GM12878 (cell line): ENCODE data around the gene CACNA2D3. TPM values are rescaled to one million over a fixed set of nuclear protein-coding genes. Genes with fewer than 3 reads are reported as not detected.

Experiments used
- ATAC-seq: fragments of 200-7000 bp; cut with Tn5 transposase; 3 replicates; pipeline ENCODE4 v1.9.1; 2020; ENCODE audit warnings: mild to moderate bottlenecking, moderate library complexity
- BruUV-seq: library from RNA; stranded (reverse); fragments of 400-500 nt; replicated peaks from 2 replicates; lab custom pipeline; 2021; lab: Mats Ljungman, UMichigan
- CTCF ChIA-PET: fragments of 300-600 bp; sonication (Branson Sonifier 250); formaldehyde crosslinking; extraction: SDS; loops from one replicate; lab custom pipeline; 2021; ENCODE audit warnings: inconsistent platforms; lab: Yijun Ruan, JAX
- POLR2A ChIA-PET: fragments of 350-600 bp; formaldehyde crosslinking; extraction: SDS; loops from one replicate; lab custom pipeline; 2021; ENCODE audit warnings: inconsistent platforms; lab: Charles Lee
- RAD21 ChIA-PET: fragments of 300-600 bp; sonication (Branson Sonifier 250); formaldehyde crosslinking; loops from one replicate; lab custom pipeline; 2023; ENCODE audit warnings: antibody characterized with exemption; ENCODE audit not compliant: unreplicated experiment; lab: Charles Lee
- SMC1A ChIA-PET: fragments of 300-600 bp; sonication (Branson Sonifier 250); formaldehyde crosslinking; loops from one replicate; lab custom pipeline; 2023; ENCODE audit not compliant: unreplicated experiment, uncharacterized antibody; lab: Charles Lee
- DNase-seq: peaks from one replicate; pipeline ENCODE4 v3.0.0-alpha.2; 2011; ENCODE audit warnings: low read depth, low spot score
- FAIRE-seq: peaks from 3 replicates; lab custom pipeline; 2011; peaks lifted over from hg19 to GRCh38; lab: Jason Lieb, UNC
- H2AFZ ChIP-seq: 2 replicates; pipeline ENCODE4 v1.6.0; 2011; ENCODE audit warnings: low read depth, low read length, control low read depth; ENCODE audit not compliant: control insufficient read depth
- H3K27ac ChIP-seq: 2 replicates; pipeline ENCODE4 v1.5.1; 2011; ENCODE audit warnings: control low read depth; ENCODE audit not compliant: control insufficient read depth, insufficient read depth
- H3K27me3 ChIP-seq, 2 experiments: replicated peaks in 1 of 2; 2 replicates each; pipeline versions ENCODE4 v1.6.0 to v1.6.1; 2011; ENCODE audit warnings: low read length in 1 of 2; ENCODE audit not compliant: control insufficient read depth in 2 of 2, insufficient read depth in 2 of 2
- H3K36me3 ChIP-seq, 2 experiments: 2 replicates each; pipeline ENCODE4 v1.5.1; 2011; ENCODE audit warnings: low read length in 1 of 2; ENCODE audit not compliant: control insufficient read depth in 2 of 2, insufficient read depth in 2 of 2
- H3K4me1 ChIP-seq: 2 replicates; pipeline ENCODE4 v1.6.1; 2011; ENCODE audit warnings: mild to moderate bottlenecking, low read length, moderate library complexity, mixed read lengths; ENCODE audit not compliant: control insufficient read depth, insufficient read depth
- H3K4me2 ChIP-seq: 2 replicates; pipeline ENCODE4 v1.6.0; 2011; ENCODE audit warnings: control low read depth; ENCODE audit not compliant: control insufficient read depth, insufficient read depth
- H3K4me3 ChIP-seq: fragments of 200-600 bp; sonication (generic); 2 replicates; pipeline ENCODE4 v1.5.1; 2016
- H3K79me2 ChIP-seq: 2 replicates; pipeline ENCODE4 v1.6.0; 2011; ENCODE audit warnings: low read length; ENCODE audit not compliant: control insufficient read depth, insufficient read depth
- H3K9ac ChIP-seq: 2 replicates; pipeline ENCODE4 v1.8.0; 2011; ENCODE audit warnings: low read length, control low read depth, mixed read lengths; ENCODE audit not compliant: control insufficient read depth, insufficient read depth
- H3K9me3 ChIP-seq: replicated peaks from 3 replicates; pipeline ENCODE4 v1.5.1; 2011; ENCODE audit warnings: mild to moderate bottlenecking, low read length; ENCODE audit not compliant: control insufficient read depth, insufficient read depth
- H4K20me1 ChIP-seq: 2 replicates; pipeline ENCODE4 v1.6.0; 2011; ENCODE audit not compliant: control insufficient read depth, insufficient read depth
- ASH2L ChIP-seq: fragments of 300-600, 200-600 bp; sonication (generic); IDR thresholded peaks from 2 replicates; pipeline ENCODE4 v1.6.1; 2017; ENCODE audit warnings: low read depth, mild to moderate bottlenecking, borderline replicate concordance
- CHD4 ChIP-seq: fragments of 200-600 bp; sonication (generic); IDR thresholded peaks from 2 replicates; pipeline ENCODE4 v1.6.1; 2016; ENCODE audit warnings: mild to moderate bottlenecking
- GATAD2B ChIP-seq: fragments of 450-650 bp; conservative IDR thresholded peaks from 2 replicates; pipeline ENCODE4 v1.6.1; 2017; ENCODE audit warnings: low read depth, mild to moderate bottlenecking, moderate library complexity
- KAT2A ChIP-seq: conservative IDR thresholded peaks from 2 replicates; pipeline ENCODE4 v1.6.1; 2011; ENCODE audit warnings: low read depth, low read length; ENCODE audit not compliant: control insufficient read depth
- MEF2A ChIP-seq: IDR thresholded peaks from 2 replicates; pipeline ENCODE4 v1.6.1; 2011; ENCODE audit warnings: low read depth, mild to moderate bottlenecking, low read length, moderate library complexity; ENCODE audit not compliant: insufficient read depth
- MEF2B ChIP-seq: fragments of 450-650 bp; IDR thresholded peaks from 2 replicates; pipeline ENCODE4 v1.6.1; 2018; ENCODE audit warnings: mild to moderate bottlenecking, moderate library complexity; ENCODE audit not compliant: partially characterized antibody, poor library complexity, severe bottlenecking
- NR2F1 ChIP-seq: fragments of 450-650 bp; conservative IDR thresholded peaks from 2 replicates; pipeline ENCODE4 v1.6.1; 2017; ENCODE audit warnings: mild to moderate bottlenecking
- RBBP5 ChIP-seq: fragments of 200-600 bp; sonication (generic); conservative IDR thresholded peaks from 2 replicates; pipeline ENCODE4 v1.6.1; 2016
- SRF ChIP-seq, 2 experiments: IDR thresholded peaks; 2 replicates each; pipeline ENCODE4 v1.6.1; 2011; ENCODE audit warnings: low read depth in 2 of 2, low read length in 2 of 2, mild to moderate bottlenecking in 1 of 2, moderate library complexity in 1 of 2
- ZBED1 ChIP-seq: IDR thresholded peaks from 2 replicates; pipeline ENCODE4 v1.6.1; 2016; ENCODE audit warnings: borderline replicate concordance
- WGBS: methylation state at CpG from one replicate; pipeline ENCODE4 v1.1.6; 2016; ENCODE audit warnings: low lambda C conversion rate; ENCODE audit not compliant: insufficient replicate concordance, insufficient coverage; ENCODE audit errors: missing lambda C conversion rate; 5-methylcytosine and 5-hydroxymethylcytosine counted together
- in situ Hi-C: fragments of 300-500 bp; cut with MboI; formaldehyde crosslinking; loops from 9 replicates; pipeline ENCODE4 v1.14.3; 2018; ENCODE audit warnings: mixed read lengths
- intact Hi-C: fragments of 100-400 bp; cut with micrococcal nuclease; formaldehyde crosslinking; loops from one replicate; pipeline ENCODE4 v1.14.2; 2022; ENCODE audit not compliant: unreplicated experiment
- polyA plus RNA-seq, 11 experiments: library from polyadenylated mRNA; depleted of rRNA in 4 of 11; unstranded in 6 of 11; stranded (reverse) in 5 of 11; fragments of >200 nt; fragmentation: Nextera tagmentation in 4 of 11; fragmentation: Illumina TruSeq in 1 of 11; extraction: Ambion mirVana in 4 of 11; extraction: Trizol in 1 of 11; gene quantifications; 1 replicate in 1 of 11; 2 replicates in 10 of 11; pipeline versions ENCODE4 v1.2.1 to v1.2.3, GENCODE V29; 2011 to 2016; ENCODE audit warnings: inconsistent platforms in 2 of 11, missing spikeins in 2 of 11, low read depth in 1 of 11
- total RNA-seq, 4 experiments: library from RNA; depleted of rRNA in 3 of 4; stranded (reverse); fragments of >200 nt in 3 of 4; fragmentation: Illumina TruSeq in 1 of 4; extraction: Trizol in 1 of 4; gene quantifications; 2 replicates each; pipeline versions ENCODE4 v1.2.1 to v1.2.3, GENCODE V29; 2013 to 2021
- TF ChIP-seq, protein P1 (sequence below): IDR thresholded peaks from 2 replicates; pipeline ENCODE4 v1.6.1; 2011; ENCODE audit warnings: borderline replicate concordance, low read depth, mild to moderate bottlenecking, moderate library complexity, low read length; ENCODE audit not compliant: insufficient read depth, poor library complexity, severe bottlenecking
- TF ChIP-seq, protein P2 (sequence below): IDR thresholded peaks from 2 replicates; pipeline ENCODE4 v1.6.1; 2012; ENCODE audit warnings: mild to moderate bottlenecking, low read depth, low read length

CACNA2D3 gene
- total and polyA plus RNA-seq, 10 of the 15 experiments (the other 5 are each of a cell fraction or from before 2014, with no cell fraction given) = not detected

DNA sequence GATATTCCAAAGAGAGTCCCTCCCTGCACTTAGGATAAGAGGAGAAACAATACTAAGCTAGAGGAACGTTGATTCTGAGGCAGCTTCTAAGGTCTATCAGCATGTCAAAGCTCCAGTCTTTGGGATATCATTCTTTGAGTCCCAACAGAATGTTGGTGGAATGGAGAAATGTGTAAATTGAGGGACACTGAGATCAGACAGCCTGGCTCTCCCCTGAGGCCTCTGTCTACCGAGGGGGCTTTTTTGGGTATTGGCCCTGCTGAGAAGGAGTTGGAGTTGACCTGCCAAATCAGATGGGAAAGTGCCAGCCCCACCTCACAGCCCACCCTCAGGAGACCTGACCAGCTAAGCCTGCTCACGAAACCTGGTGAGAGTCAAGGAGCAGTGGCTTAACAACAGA, 833.1 kb downstream of the CACNA2D3 start:
- BruUV-seq = no TSS peak
- SMC1A ChIA-PET = no interaction called here
- Histone ChIP-seq H4K20me1 (no peaks in the 10 kb centered on the region), H3K27me3 (no peaks in the 10 kb centered on the region; a peak in 1 of 4 replicates), H3K9ac (no peak overlapping the region), H3K79me2 (no peaks in the 10 kb centered on the region), H3K4me3 (no peak overlapping the region), H3K4me1 (no peaks in the 10 kb centered on the region), H3K36me3 (no peaks in the 10 kb centered on the region), H3K9me3 (no peaks in the 10 kb centered on the region), H3K4me2 (no peak overlapping the region), H2AFZ (no peak overlapping the region), H3K27ac (no peak overlapping the region)
- DNase-seq = no peak
- no peak for ATAC-seq
- RAD21 ChIA-PET = no interaction called here
- POLR2A ChIA-PET = no interaction called here
- WGBS = 0% methylated on average over 3 of the region's 3 CpGs
- in situ Hi-C loops (no loop called here), intact Hi-C loops (no loop called here)
- FAIRE-seq = no peak
- no peak for TF ChIP-seq NR2F1
- TF ChIP-seq CHD4 = no peak
- no peak for TF ChIP-seq SRF (IDR thresholded peaks at IDR 0.05; ENCODE audit: low read depth in 2 of 2, low read length in 2 of 2)
- CTCF ChIA-PET = no interaction called here

DNA sequence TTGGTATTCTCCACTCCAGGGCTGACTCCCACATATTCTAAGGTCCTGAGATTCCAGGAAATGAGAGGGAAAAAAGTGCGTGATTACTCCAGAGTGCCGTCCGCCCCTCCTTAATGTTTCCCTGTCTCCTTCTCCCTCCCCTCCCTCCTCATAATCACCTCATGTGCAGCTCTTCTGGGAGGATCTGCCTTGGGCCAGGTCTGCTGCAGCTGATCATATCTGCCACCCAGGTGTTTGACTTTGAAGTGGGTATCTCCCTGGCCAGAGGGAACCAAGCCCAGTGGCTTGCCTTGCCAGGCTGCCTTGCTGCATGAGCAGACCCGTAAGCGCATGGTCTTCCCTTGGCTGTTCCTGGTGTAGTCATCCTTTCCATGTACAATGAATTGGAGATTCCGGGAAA, 833.6 kb downstream of the CACNA2D3 start:
- SMC1A ChIA-PET = no interaction called here
- Histone ChIP-seq H3K27me3 (no peaks in the 10 kb centered on the region; a peak in 1 of 4 replicates), H2AFZ (no peak overlapping the region), H3K79me2 (no peaks in the 10 kb centered on the region), H3K27ac (no peak overlapping the region), H3K9ac (no peak overlapping the region), H3K4me3 (no peak overlapping the region), H4K20me1 (no peaks in the 10 kb centered on the region), H3K4me1 (no peaks in the 10 kb centered on the region), H3K4me2 (no peak overlapping the region), H3K9me3 (no peaks in the 10 kb centered on the region), H3K36me3 (no peaks in the 10 kb centered on the region)
- in situ Hi-C loops = no loop called here
- FAIRE-seq = no peak
- 90% methylated on average over 6 of the region's 6 CpGs for WGBS
- intact Hi-C loops = no loop called here
- POLR2A ChIA-PET = no interaction called here
- no peak for ATAC-seq
- CTCF ChIA-PET = no interaction called here
- no TSS peak for BruUV-seq
- no peak for DNase-seq
- RAD21 ChIA-PET = no interaction called here
- TF ChIP-seq ZBED1 (no peak), GATAD2B (no peak), MEF2B (no peak), RBBP5 (no peak), ASH2L (no peak), KAT2A (no peak), MEF2A (no peak)
- TF ChIP-seq, protein P1, sequence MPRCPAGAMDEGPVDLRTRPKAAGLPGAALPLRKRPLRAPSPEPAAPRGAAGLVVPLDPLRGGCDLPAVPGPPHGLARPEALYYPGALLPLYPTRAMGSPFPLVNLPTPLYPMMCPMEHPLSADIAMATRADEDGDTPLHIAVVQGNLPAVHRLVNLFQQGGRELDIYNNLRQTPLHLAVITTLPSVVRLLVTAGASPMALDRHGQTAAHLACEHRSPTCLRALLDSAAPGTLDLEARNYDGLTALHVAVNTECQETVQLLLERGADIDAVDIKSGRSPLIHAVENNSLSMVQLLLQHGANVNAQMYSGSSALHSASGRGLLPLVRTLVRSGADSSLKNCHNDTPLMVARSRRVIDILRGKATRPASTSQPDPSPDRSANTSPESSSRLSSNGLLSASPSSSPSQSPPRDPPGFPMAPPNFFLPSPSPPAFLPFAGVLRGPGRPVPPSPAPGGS = no peak
- TF ChIP-seq, protein P2, sequence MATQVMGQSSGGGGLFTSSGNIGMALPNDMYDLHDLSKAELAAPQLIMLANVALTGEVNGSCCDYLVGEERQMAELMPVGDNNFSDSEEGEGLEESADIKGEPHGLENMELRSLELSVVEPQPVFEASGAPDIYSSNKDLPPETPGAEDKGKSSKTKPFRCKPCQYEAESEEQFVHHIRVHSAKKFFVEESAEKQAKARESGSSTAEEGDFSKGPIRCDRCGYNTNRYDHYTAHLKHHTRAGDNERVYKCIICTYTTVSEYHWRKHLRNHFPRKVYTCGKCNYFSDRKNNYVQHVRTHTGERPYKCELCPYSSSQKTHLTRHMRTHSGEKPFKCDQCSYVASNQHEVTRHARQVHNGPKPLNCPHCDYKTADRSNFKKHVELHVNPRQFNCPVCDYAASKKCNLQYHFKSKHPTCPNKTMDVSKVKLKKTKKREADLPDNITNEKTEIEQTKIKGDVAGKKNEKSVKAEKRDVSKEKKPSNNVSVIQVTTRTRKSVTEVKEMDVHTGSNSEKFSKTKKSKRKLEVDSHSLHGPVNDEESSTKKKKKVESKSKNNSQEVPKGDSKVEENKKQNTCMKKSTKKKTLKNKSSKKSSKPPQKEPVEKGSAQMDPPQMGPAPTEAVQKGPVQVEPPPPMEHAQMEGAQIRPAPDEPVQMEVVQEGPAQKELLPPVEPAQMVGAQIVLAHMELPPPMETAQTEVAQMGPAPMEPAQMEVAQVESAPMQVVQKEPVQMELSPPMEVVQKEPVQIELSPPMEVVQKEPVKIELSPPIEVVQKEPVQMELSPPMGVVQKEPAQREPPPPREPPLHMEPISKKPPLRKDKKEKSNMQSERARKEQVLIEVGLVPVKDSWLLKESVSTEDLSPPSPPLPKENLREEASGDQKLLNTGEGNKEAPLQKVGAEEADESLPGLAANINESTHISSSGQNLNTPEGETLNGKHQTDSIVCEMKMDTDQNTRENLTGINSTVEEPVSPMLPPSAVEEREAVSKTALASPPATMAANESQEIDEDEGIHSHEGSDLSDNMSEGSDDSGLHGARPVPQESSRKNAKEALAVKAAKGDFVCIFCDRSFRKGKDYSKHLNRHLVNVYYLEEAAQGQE = no peak
